ENCODE results near the gene WWOX. TPM values are rescaled to one million over a fixed set of nuclear protein-coding genes. Genes with fewer than 3 reads are reported as not detected.

WWOX gene
- total RNA-seq, 1 donor from 2014 or later: 43.2 TPM

- H3K27ac Mint-ChIP-seq: no peak overlapping the region
- H3K4me1 Mint-ChIP-seq (ENCODE audit: low read depth): peaks cover 25% of the 10 kb centered on the region
- DNase-seq (ENCODE audit: low spot score, unreplicated experiment): no peak
- H3K36me3 Mint-ChIP-seq (ENCODE audit: insufficient read depth): peaks cover 12% of the 10 kb centered on the region
- no peaks in the 10 kb centered on the region for H3K9me3 Mint-ChIP-seq (ENCODE audit: low read depth)
- no peak for TF ChIP-seq CTCF (IDR thresholded peaks at IDR 0.05; ENCODE audit: unreplicated experiment)
- no peaks in the 10 kb centered on the region for H3K27me3 Mint-ChIP-seq
- H3K4me3 Mint-ChIP-seq (ENCODE audit: low read depth): no peak overlapping the region
Measured at GRCh38 chr16:78137179-78137578, 37.7 kb downstream of the WWOX start.

- no peak for DNase-seq (ENCODE audit: low spot score, unreplicated experiment)
- Mint-ChIP-seq H3K9me3 (ENCODE audit: low read depth) (no peaks in the 10 kb centered on the region), H3K27ac (no peak overlapping the region), H3K4me1 (ENCODE audit: low read depth) (peaks cover 20% of the 10 kb centered on the region), H3K4me3 (ENCODE audit: low read depth) (no peak overlapping the region), H3K36me3 (ENCODE audit: insufficient read depth) (peaks cover 8% of the 10 kb centered on the region), H3K27me3 (no peaks in the 10 kb centered on the region)
- no peak for TF ChIP-seq CTCF (IDR thresholded peaks at IDR 0.05; ENCODE audit: unreplicated experiment)
Measured at GRCh38 chr16:78137782-78138616, 38.5 kb downstream of the WWOX start.

- Mint-ChIP-seq H3K4me1 (ENCODE audit: low read depth) (peaks cover 4% of the 10 kb centered on the region), H3K27ac (no peak overlapping the region), H3K36me3 (ENCODE audit: insufficient read depth) (peaks cover 7% of the 10 kb centered on the region), H3K4me3 (ENCODE audit: low read depth) (no peak overlapping the region), H3K27me3 (no peaks in the 10 kb centered on the region), H3K9me3 (ENCODE audit: low read depth) (no peaks in the 10 kb centered on the region)
- TF ChIP-seq CTCF (IDR thresholded peaks at IDR 0.05; ENCODE audit: unreplicated experiment): no peak
- no peak for DNase-seq (ENCODE audit: low spot score, unreplicated experiment)
Measured at GRCh38 chr16:78140818-78141466, 41.5 kb downstream of the WWOX start.

GRCh38 chr16:78142788-78143187 is 43.3 kb downstream of the WWOX start:
- peaks cover 7% of the 10 kb centered on the region for H3K36me3 Mint-ChIP-seq (ENCODE audit: insufficient read depth)
- TF ChIP-seq CTCF (IDR thresholded peaks at IDR 0.05; ENCODE audit: unreplicated experiment): no peak
- H3K4me1 Mint-ChIP-seq (ENCODE audit: low read depth): peaks cover 10% of the 10 kb centered on the region
- no peaks in the 10 kb centered on the region for H3K27me3 Mint-ChIP-seq
- H3K4me3 Mint-ChIP-seq (ENCODE audit: low read depth): no peak overlapping the region
- no peak overlapping the region for H3K27ac Mint-ChIP-seq
- no peaks in the 10 kb centered on the region for H3K9me3 Mint-ChIP-seq (ENCODE audit: low read depth)
- no peak for DNase-seq (ENCODE audit: low spot score, unreplicated experiment)

GRCh38 chr16:78146807-78147206 is 47.4 kb downstream of the WWOX start:
- Mint-ChIP-seq H3K9me3 (ENCODE audit: low read depth) (no peaks in the 10 kb centered on the region), H3K4me3 (ENCODE audit: low read depth) (no peak overlapping the region), H3K27me3 (no peaks in the 10 kb centered on the region), H3K4me1 (ENCODE audit: low read depth) (peaks cover 10% of the 10 kb centered on the region), H3K36me3 (ENCODE audit: insufficient read depth) (peaks cover 1% of the 10 kb centered on the region), H3K27ac (no peak overlapping the region)
- no peak for DNase-seq (ENCODE audit: low spot score, unreplicated experiment)
- no peak for TF ChIP-seq CTCF (IDR thresholded peaks at IDR 0.05; ENCODE audit: unreplicated experiment)
